ENCODE measurements around the gene ARHGAP5.

ARHGAP5 gene

DNA sequence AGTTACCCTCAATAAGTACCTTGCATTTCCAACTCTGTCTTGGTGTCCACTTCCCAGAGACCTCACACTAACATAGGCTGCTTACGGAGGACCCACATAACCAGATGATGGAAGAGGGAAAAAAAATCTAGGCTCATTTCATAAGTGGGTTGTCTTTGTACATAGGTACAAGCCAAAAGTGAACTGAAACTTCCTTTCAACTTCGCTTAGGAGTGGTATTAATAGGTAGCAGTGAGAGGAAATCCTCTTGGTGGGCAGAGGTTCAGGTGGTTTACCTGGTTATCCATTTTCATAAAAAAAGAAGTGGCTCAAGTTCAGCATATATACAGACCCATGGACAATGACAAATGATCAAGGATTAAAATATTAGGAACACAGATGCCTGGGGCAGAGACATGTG lies 88.9 kb downstream of the ARHGAP5 start:
- TF ChIP-seq ZNF565 (CRISPR knock-in tag; conservative IDR thresholded peaks at IDR 0.05; ENCODE audit: low read depth) (no peak), OSR1 (CRISPR knock-in tag; IDR thresholded peaks at IDR 0.05) (no peak), RARB (CRISPR knock-in tag; IDR thresholded peaks at IDR 0.05) (no peak), ZNF8 (CRISPR knock-in tag; IDR thresholded peaks at IDR 0.05) (no peak), GLIS3 (CRISPR knock-in tag; IDR thresholded peaks at IDR 0.05) (no peak), TSHZ2 (CRISPR knock-in tag; IDR thresholded peaks at IDR 0.05) (no peak), ISL1 (CRISPR knock-in tag; IDR thresholded peaks at IDR 0.05) (no peak), ZFP3 (CRISPR knock-in tag; IDR thresholded peaks at IDR 0.05) (no peak), ZC3H10 (CRISPR knock-in tag; IDR thresholded peaks at IDR 0.05) (no peak), TOX (CRISPR knock-in tag; IDR thresholded peaks at IDR 0.05; ENCODE audit: borderline replicate concordance) (no peak), ZFP30 (CRISPR knock-in tag; IDR thresholded peaks at IDR 0.05) (no peak), SNAI2 (CRISPR knock-in tag; IDR thresholded peaks at IDR 0.05) (no peak), CSRNP3 (CRISPR knock-in tag; IDR thresholded peaks at IDR 0.05) (no peak), PPARA (CRISPR knock-in tag; IDR thresholded peaks at IDR 0.05; ENCODE audit: borderline replicate concordance) (no peak), CSDC2 (CRISPR knock-in tag; IDR thresholded peaks at IDR 0.05) (no peak)
- TF ChIP-seq, protein P1, sequence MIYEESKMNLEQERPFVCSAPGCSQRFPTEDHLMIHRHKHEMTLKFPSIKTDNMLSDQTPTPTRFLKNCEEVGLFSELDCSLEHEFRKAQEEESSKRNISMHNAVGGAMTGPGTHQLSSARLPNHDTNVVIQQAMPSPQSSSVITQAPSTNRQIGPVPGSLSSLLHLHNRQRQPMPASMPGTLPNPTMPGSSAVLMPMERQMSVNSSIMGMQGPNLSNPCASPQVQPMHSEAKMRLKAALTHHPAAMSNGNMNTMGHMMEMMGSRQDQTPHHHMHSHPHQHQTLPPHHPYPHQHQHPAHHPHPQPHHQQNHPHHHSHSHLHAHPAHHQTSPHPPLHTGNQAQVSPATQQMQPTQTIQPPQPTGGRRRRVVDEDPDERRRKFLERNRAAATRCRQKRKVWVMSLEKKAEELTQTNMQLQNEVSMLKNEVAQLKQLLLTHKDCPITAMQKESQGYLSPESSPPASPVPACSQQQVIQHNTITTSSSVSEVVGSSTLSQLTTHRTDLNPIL (CRISPR knock-in tag; IDR thresholded peaks at IDR 0.05; ENCODE audit: low read depth), result no peak
- ATAC-seq, result no peak

GRCh38 chr14:32166924-32167323 lies 89.8 kb downstream of the ARHGAP5 start:
- ATAC-seq, result no peak
- no peak for TF ChIP-seq ZC3H10 (CRISPR knock-in tag; IDR thresholded peaks at IDR 0.05)

GRCh38 chr14:32167907-32168306 lies 90.8 kb downstream of the ARHGAP5 start:
- ATAC-seq, result no peak
- TF ChIP-seq OSR1 (CRISPR knock-in tag; IDR thresholded peaks at IDR 0.05), result no peak
- TF ChIP-seq, protein P1 (CRISPR knock-in tag; IDR thresholded peaks at IDR 0.05; ENCODE audit: low read depth), result no peak
- TF ChIP-seq TCF4 (CRISPR knock-in tag; IDR thresholded peaks at IDR 0.05; ENCODE audit: borderline replicate concordance), result no peak
- no peak for TF ChIP-seq CSDC2 (CRISPR knock-in tag; IDR thresholded peaks at IDR 0.05)
- no peak for TF ChIP-seq ISL1 (CRISPR knock-in tag; IDR thresholded peaks at IDR 0.05)
- no peak for TF ChIP-seq ZNF8 (CRISPR knock-in tag; IDR thresholded peaks at IDR 0.05)
- no peak for TF ChIP-seq PPARA (CRISPR knock-in tag; IDR thresholded peaks at IDR 0.05; ENCODE audit: borderline replicate concordance)
- no peak for TF ChIP-seq BACH2 (CRISPR knock-in tag; IDR thresholded peaks at IDR 0.05; ENCODE audit: borderline replicate concordance)
- TF ChIP-seq TSHZ2 (CRISPR knock-in tag; IDR thresholded peaks at IDR 0.05), result no peak
- TF ChIP-seq RARB (CRISPR knock-in tag; IDR thresholded peaks at IDR 0.05), result no peak
- no peak for TF ChIP-seq ZNF70 (CRISPR knock-in tag; IDR thresholded peaks at IDR 0.05)
- TF ChIP-seq, protein P2, sequence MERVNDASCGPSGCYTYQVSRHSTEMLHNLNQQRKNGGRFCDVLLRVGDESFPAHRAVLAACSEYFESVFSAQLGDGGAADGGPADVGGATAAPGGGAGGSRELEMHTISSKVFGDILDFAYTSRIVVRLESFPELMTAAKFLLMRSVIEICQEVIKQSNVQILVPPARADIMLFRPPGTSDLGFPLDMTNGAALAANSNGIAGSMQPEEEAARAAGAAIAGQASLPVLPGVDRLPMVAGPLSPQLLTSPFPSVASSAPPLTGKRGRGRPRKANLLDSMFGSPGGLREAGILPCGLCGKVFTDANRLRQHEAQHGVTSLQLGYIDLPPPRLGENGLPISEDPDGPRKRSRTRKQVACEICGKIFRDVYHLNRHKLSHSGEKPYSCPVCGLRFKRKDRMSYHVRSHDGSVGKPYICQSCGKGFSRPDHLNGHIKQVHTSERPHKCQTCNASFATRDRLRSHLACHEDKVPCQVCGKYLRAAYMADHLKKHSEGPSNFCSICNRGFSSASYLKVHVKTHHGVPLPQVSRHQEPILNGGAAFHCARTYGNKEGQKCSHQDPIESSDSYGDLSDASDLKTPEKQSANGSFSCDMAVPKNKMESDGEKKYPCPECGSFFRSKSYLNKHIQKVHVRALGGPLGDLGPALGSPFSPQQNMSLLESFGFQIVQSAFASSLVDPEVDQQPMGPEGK (CRISPR knock-in tag; IDR thresholded peaks at IDR 0.05; ENCODE audit: borderline replicate concordance), result no peak
- TF ChIP-seq GLIS3 (CRISPR knock-in tag; IDR thresholded peaks at IDR 0.05), result no peak

Measured in SK-N-SH treated with all-trans-retinoic acid at 6 μM for 48 hours (cell line).